ENCODE measurements around the gene RBBP6. TPM values are rescaled to one million over a fixed set of nuclear protein-coding genes. Genes with fewer than 3 reads are reported as not detected.

RBBP6 gene
- total and polyA plus RNA-seq, 9 of the 15 experiments (the other 6 are each of a cell fraction or from before 2014, with no cell fraction given), result 19.2 to 76.6 (median 42.7) TPM

GRCh38 chr16:24539295-24539849, at the start of gene RBBP6 (continued):
- TF ChIP-seq ZMIZ1 (IDR thresholded peaks at IDR 0.05; ENCODE audit: low read depth in 2 of 2, low read length in 2 of 2) (0 out of 4 replicates have a peak, but pooled peaks of 1 of the 2 experiments have one; percentile 55), USF2 (CRISPR knock-in tag; IDR thresholded peaks at IDR 0.05) (peak; percentile 96), ZFP30 (CRISPR knock-in tag; IDR thresholded peaks at IDR 0.05; ENCODE audit: borderline replicate concordance) (no peak), KDM5B (IDR thresholded peaks at IDR 0.05; ENCODE audit: insufficient replicate concordance, low read depth, low read length) (peak; percentile 85), MLX (CRISPR knock-in tag; conservative IDR thresholded peaks at IDR 0.05) (no peak), ZFX (CRISPR knock-in tag; IDR thresholded peaks at IDR 0.05) (no peak), HSF4 (CRISPR knock-in tag; IDR thresholded peaks at IDR 0.05; ENCODE audit: borderline replicate concordance) (no peak), CBX1 (IDR thresholded peaks at IDR 0.05; ENCODE audit: low read depth) (peak; percentile 77; the same call in 1 of the 2 replicates), ZNF398 (CRISPR knock-in tag; IDR thresholded peaks at IDR 0.05) (no peak), MECOM (CRISPR knock-in tag; IDR thresholded peaks at IDR 0.05) (no peak), ZNF212 (CRISPR knock-in tag; IDR thresholded peaks at IDR 0.05) (0 out of 2 replicates have a peak, but pooled peaks have one; percentile 47), HMBOX1 (IDR thresholded peaks at IDR 0.05) (no peak), KDM4B (IDR thresholded peaks at IDR 0.05; ENCODE audit: borderline replicate concordance in 2 of 2, low read depth in 1 of 2) (0 out of 4 replicates have a peak, but pooled peaks of 1 of the 2 experiments have one; percentile 52), DLX4 (CRISPR knock-in tag; IDR thresholded peaks at IDR 0.05) (no peak), BRF1 (IDR thresholded peaks at IDR 0.05; ENCODE audit: borderline replicate concordance, extremely low read depth, insufficient read length) (no peak), KAT7 (CRISPR knock-in tag; IDR thresholded peaks at IDR 0.05; ENCODE audit: borderline replicate concordance) (no peak), ZNF316 (IDR thresholded peaks at IDR 0.05) (0 out of 2 replicates have a peak, but pooled peaks have one; percentile 6), ZNF175 (CRISPR knock-in tag; IDR thresholded peaks at IDR 0.05; ENCODE audit: low read depth) (no peak)
